Stomach (tissue), 9 donors: Measurements from ENCODE around the gene MDC1. TPM values are rescaled to one million over a fixed set of nuclear protein-coding genes. Genes with fewer than 3 reads are reported as not detected.
"Not testable (repeated sequence)": the region's sequence is repeated elsewhere in the genome, so short reads cannot be mapped to it uniquely, and the experiment has no call there.

Source experiments
- DNase-seq, 2 donors: peaks; one replicate each; pipeline versions ENCODE4 v3.0.0 to v3.0.0-alpha.2; 2013 to 2019
- H3K27ac ChIP-seq, 5 donors: fragments of 200-600 bp in 4 of 5; sonication (generic) in 4 of 5; one replicate each; pipeline ENCODE4 v1.5.1; 2013 to 2019; ENCODE audit warnings: mild to moderate bottlenecking in 1 of 5, moderate library complexity in 1 of 5
- H3K27me3 ChIP-seq, 3 donors: fragments of 200-600 bp; sonication (generic); one replicate each; pipeline ENCODE4 v1.5.1; 2017 to 2019; ENCODE audit warnings: mixed run types in 1 of 3
- H3K36me3 ChIP-seq, 4 donors: fragments of 200-600 bp; sonication (generic); 1 replicate in 3 of 4; 2 replicates in 1 of 4; pipeline ENCODE4 v1.5.1; 2016 to 2019
- H3K4me1 ChIP-seq, 4 donors: fragments of 200-600 bp; sonication (generic); one replicate each; pipeline ENCODE4 v1.5.1; 2016 to 2019
- H3K4me3 ChIP-seq, 4 donors: fragments of 200-600 bp; sonication (generic) in 3 of 4; one replicate each; pipeline ENCODE4 v1.5.1; 2016 to 2019; ENCODE audit warnings: mild to moderate bottlenecking in 1 of 4
- H3K9me3 ChIP-seq, 4 donors: fragments of 200-600 bp; sonication (generic); one replicate each; pipeline ENCODE4 v1.5.1; 2016 to 2019
- CTCF ChIP-seq, 7 experiments: fragments of 450-650 bp in 4 of 7; fragments of 200-600 bp in 3 of 7; sonication (generic) in 3 of 7; IDR thresholded peaks; one replicate each; pipeline ENCODE4 v1.5.1; 2016 to 2019; ENCODE audit warnings: antibody characterized with exemption in 7 of 7, control low read depth in 2 of 7, mild to moderate bottlenecking in 1 of 7
- EP300 ChIP-seq: sonication (generic); formaldehyde crosslinking; IDR thresholded peaks from one replicate; pipeline ENCODE4 v1.6.1; 2017; ENCODE audit warnings: antibody characterized with exemption
- POLR2A ChIP-seq, 4 donors: fragments of 450-650 bp; IDR thresholded peaks; one replicate each; pipeline ENCODE4 v1.6.1; 2016; ENCODE audit warnings: antibody characterized with exemption in 4 of 4, control low read depth in 2 of 4, mild to moderate bottlenecking in 1 of 4, moderate library complexity in 1 of 4
- POLR2AphosphoS5 ChIP-seq, 3 donors: sonication (generic); formaldehyde crosslinking; IDR thresholded peaks; one replicate each; pipeline ENCODE4 v1.6.1; 2016; ENCODE audit warnings: antibody characterized with exemption in 3 of 3
- WGBS, 5 donors: extraction: QIAGEN DNeasy Blood & Tissue Kit in 3 of 5; methylation state at CpG; one replicate each; pipeline versions ENCODE4 v1.1.5 to v1.1.7; 2013 to 2018; 5-methylcytosine and 5-hydroxymethylcytosine counted together
- intact Hi-C: fragments of 100-400 bp; cut with DNase I; formaldehyde crosslinking; loops from one replicate; pipeline ENCODE4 v1.15.1; 2023; ENCODE audit warnings: low total_unique reads
- polyA plus RNA-seq, 3 donors: library from polyadenylated mRNA; stranded (reverse); fragments of 200-250 nt; gene quantifications; one replicate each; pipeline ENCODE4 v1.2.3, GENCODE V29; 2013
- total RNA-seq, 5 donors: library from RNA; depleted of rRNA; stranded (reverse); fragments of >200 nt; gene quantifications; one replicate each; pipeline versions ENCODE4 v1.1.0 to v1.2.3, GENCODE V29; 2014 to 2016
- donor health status: healthy with polysubstance abuse.
- donor health status: Bipolar disorder and iron deficiency.
- donor health status: healthy.

The MDC1 gene
- total and polyA plus RNA-seq, 8 donors: 3.8 to 153 (median 11.8) TPM

GRCh38 chr6:30672445-30673253 is 44.4 kb downstream of the MDC1 start, which contains the start of gene DHX16:
Gene DHX16, minus strand, starts transcription at chr6:30673006. Its CDS starts 165 bp downstream, at chr6:30672841.
- TF ChIP-seq POLR2A (IDR thresholded peaks at IDR 0.05) (no peak), CTCF (IDR thresholded peaks at IDR 0.05) (peak in 5 of 7 experiments; percentile 72 to 96 (median 84)), EP300 (no peak), POLR2AphosphoS5 (IDR thresholded peaks at IDR 0.05) (peak; percentile 69 to 97 (median 72))
- intact Hi-C loops: no loop called here
- peak; percentile 96 to 98 for DNase-seq
- Histone ChIP-seq H3K27ac (peak within 1 kb of the TSS; percentile 81 to 87 (median 85)), H3K4me3 (peak within 1 kb of the TSS; percentile 84 to 99 (median 94)), H3K4me1 (peaks cover 14 to 30% (median 25%) of the 10 kb centered on the region in 4 donors), H3K36me3 (peaks cover 36 to 55% (median 55%) of the 10 kb centered on the region in 4 donors), H3K27me3 (no peaks in the 10 kb centered on the region), H3K9me3 (no peaks in the 10 kb centered on the region)
- 0 to 1% (median 0%) methylated on average over 33 to 57 of the region's 57 CpGs for WGBS, 5 donors

GRCh38 chr6:30670760-30671527 is 46.1 kb downstream of the MDC1 start:
- H3K27ac ChIP-seq: no peak overlapping the region
- intact Hi-C loops: no loop called here
- peak overlapping the region in 1 of 4 donors; percentile 99 for H3K4me3 ChIP-seq

GRCh38 chr6:30666300-30666699 is 50.8 kb downstream of the MDC1 start:
- H3K27me3 ChIP-seq, DNase-seq, H3K4me3 ChIP-seq, intact Hi-C loops, H3K27ac ChIP-seq, H3K9me3 ChIP-seq: not testable (repeated sequence)
- 68 to 82% (median 75%) methylated on average over 2 of the region's 2 CpGs for WGBS, 5 donors
- H3K4me1 ChIP-seq: peaks cover 3 to 13% (median 9%) of the 10 kb centered on the region in 4 donors
- peaks cover 79 to 99% (median 98%) of the 10 kb centered on the region in 4 donors for H3K36me3 ChIP-seq

More at GRCh38 chr6:30670760-30671527, 46.1 kb downstream of the MDC1 start:
- DNase-seq: no peak
- no peaks in the 10 kb centered on the region for H3K27me3 ChIP-seq
- peaks cover 14 to 33% (median 26%) of the 10 kb centered on the region in 4 donors for H3K4me1 ChIP-seq
- TF ChIP-seq POLR2AphosphoS5 (IDR thresholded peaks at IDR 0.05) (no peak), POLR2A (IDR thresholded peaks at IDR 0.05) (no peak), CTCF (IDR thresholded peaks at IDR 0.05) (no peak), EP300 (no peak)
- WGBS, 5 donors: 83 to 90% (median 88%) methylated on average over 27 of the region's 27 CpGs
- H3K36me3 ChIP-seq: peaks cover 34 to 55% (median 55%) of the 10 kb centered on the region in 4 donors
- H3K9me3 ChIP-seq: no peaks in the 10 kb centered on the region

GRCh38 chr6:30664994-30665767 is 51.9 kb downstream of the MDC1 start:
- no peak for DNase-seq
- no peak for TF ChIP-seq POLR2A (IDR thresholded peaks at IDR 0.05)
- TF ChIP-seq CTCF (IDR thresholded peaks at IDR 0.05): no peak
- TF ChIP-seq POLR2AphosphoS5 (IDR thresholded peaks at IDR 0.05): no peak
- TF ChIP-seq EP300: no peak
- H3K27me3 ChIP-seq: no peaks in the 10 kb centered on the region
- H3K9me3 ChIP-seq: no peaks in the 10 kb centered on the region
- no peak overlapping the region for H3K4me3 ChIP-seq
- intact Hi-C loops: no loop called here
- H3K27ac ChIP-seq: no peak overlapping the region
- 92 to 95% (median 93%) methylated on average over 33 to 34 of the region's 34 CpGs for WGBS, 5 donors
- H3K4me1 ChIP-seq: peaks cover 0 to 5% (median under 1%) of the 10 kb centered on the region in 4 donors
- peaks cover 73 to 100% (median 100%) of the 10 kb centered on the region in 4 donors for H3K36me3 ChIP-seq

GRCh38 chr6:30657922-30658321 is 59.2 kb downstream of the MDC1 start:
- intact Hi-C loops, DNase-seq: not testable (repeated sequence)
- H3K36me3 ChIP-seq: peaks cover 88 to 100% (median 100%) of the 10 kb centered on the region in 4 donors

More at GRCh38 chr6:30657922-30658321, 59.2 kb downstream of the MDC1 start:
- not testable (repeated sequence) for H3K9me3 ChIP-seq, H3K27me3 ChIP-seq, H3K4me3 ChIP-seq, H3K4me1 ChIP-seq, H3K27ac ChIP-seq
- WGBS, 5 donors: 89 to 95% (median 94%) methylated on average over 5 of the region's 5 CpGs
